SJSA1 (cell line): ENCODE data around the gene MOGAT2. TPM values are rescaled to one million over a fixed set of nuclear protein-coding genes. Genes with fewer than 3 reads are reported as not detected.
"Not testable (repeated sequence)": the region's sequence is repeated elsewhere in the genome, so short reads cannot be mapped to it uniquely, and the experiment has no call there.

Experiments used
- DNase-seq, 2 experiments: peaks; one replicate each; pipeline ENCODE4 v3.0.0-alpha.2; 2015 to 2020; ENCODE audit warnings: low spot score in 2 of 2, low read depth in 1 of 2
- H3K27ac ChIP-seq: fragments of 250-450 bp; sonication (Bioruptor Pico); 2 replicates; pipeline ENCODE4 v1.5.1; 2020; ENCODE audit warnings: mild to moderate bottlenecking, moderate library complexity
- H3K27me3 ChIP-seq: fragments of 250-450 bp; sonication (Bioruptor Pico); replicated peaks from 2 replicates; pipeline ENCODE4 v1.5.1; 2020; ENCODE audit warnings: mild to moderate bottlenecking, moderate library complexity
- H3K36me3 ChIP-seq: fragments of 250-450 bp; sonication (Bioruptor Pico); 2 replicates; pipeline ENCODE4 v1.5.1; 2020; ENCODE audit warnings: mild to moderate bottlenecking
- H3K4me1 ChIP-seq: fragments of 250-450 bp; sonication (Bioruptor Pico); replicated peaks from 2 replicates; pipeline ENCODE4 v1.6.1; 2021; ENCODE audit warnings: mild to moderate bottlenecking
- H3K4me3 ChIP-seq: fragments of 250-450 bp; sonication (Bioruptor Pico); 2 replicates; pipeline ENCODE4 v1.5.1; 2020; ENCODE audit warnings: mild to moderate bottlenecking
- H3K9me3 ChIP-seq: fragments of 250-450 bp; sonication (Bioruptor Pico); replicated peaks from 2 replicates; pipeline ENCODE4 v1.5.1; 2020; ENCODE audit warnings: mild to moderate bottlenecking
- total RNA-seq: library from RNA; depleted of rRNA; stranded (reverse); fragments of >200 nt; shearing (Covaris generic); gene quantifications from 2 replicates; pipeline ENCODE4 v1.2.3, GENCODE V29; 2014; rRNA removed

MOGAT2 gene
- total RNA-seq, result not detected in 2 replicates

- no peak for DNase-seq
- Histone ChIP-seq H3K27me3 (no peaks in the 10 kb centered on the region), H3K27ac (no peak within 1 kb of the TSS), H3K4me1 (no peaks in the 10 kb centered on the region), H3K9me3 (no peaks in the 10 kb centered on the region), H3K36me3 (no peaks in the 10 kb centered on the region), H3K4me3 (no peak within 1 kb of the TSS)
Observed at GRCh38 chr11:75717608-75718418, at the start of gene MOGAT2. Gene MOGAT2 (plus strand): TSS chr11:75717838. CDS start chr11:75717889, 51 bp downstream.

GRCh38 chr11:75668451-75669297 lies 49.0 kb upstream of the MOGAT2 start, which contains the start of gene MAP6:
Gene MAP6 (minus strand): TSS chr11:75669038. CDS start chr11:75668369, 669 bp downstream.
- Histone ChIP-seq H3K4me1 (peaks cover 14% of the 10 kb centered on the region), H3K27me3 (peaks cover 18% of the 10 kb centered on the region), H3K9me3 (no peaks in the 10 kb centered on the region), H3K36me3 (no peaks in the 10 kb centered on the region), H3K27ac (no peak within 1 kb of the TSS), H3K4me3 (peak within 1 kb of the TSS; percentile 14; the same call in 1 of the 2 replicates)
- DNase-seq, result peak in 1 of 2 experiments; percentile 2

- H3K27me3 ChIP-seq, result no peaks in the 10 kb centered on the region; the same call in 1 of the 2 replicates
Observed at GRCh38 chr11:75673977-75674582, 43.6 kb upstream of the MOGAT2 start.

GRCh38 chr11:75677275-75677674 lies 40.4 kb upstream of the MOGAT2 start:
- no peaks in the 10 kb centered on the region for H3K4me1 ChIP-seq
- DNase-seq, result no peak
- H3K9me3 ChIP-seq, result no peaks in the 10 kb centered on the region
- H3K36me3 ChIP-seq, result no peaks in the 10 kb centered on the region
- H3K27ac ChIP-seq, result no peak overlapping the region
- no peaks in the 10 kb centered on the region; the same call in 1 of the 2 replicates for H3K27me3 ChIP-seq
- no peak overlapping the region for H3K4me3 ChIP-seq

More at GRCh38 chr11:75673977-75674582, 43.6 kb upstream of the MOGAT2 start:
- no peaks in the 10 kb centered on the region for H3K36me3 ChIP-seq
- no peak overlapping the region for H3K27ac ChIP-seq
- H3K9me3 ChIP-seq, result no peaks in the 10 kb centered on the region
- no peak for DNase-seq
- no peak overlapping the region for H3K4me3 ChIP-seq
- H3K4me1 ChIP-seq, result no peaks in the 10 kb centered on the region

GRCh38 chr11:75677909-75678308 lies 39.7 kb upstream of the MOGAT2 start:
- no peaks in the 10 kb centered on the region for H3K9me3 ChIP-seq
- DNase-seq, result no peak
- no peak overlapping the region for H3K27ac ChIP-seq
- no peaks in the 10 kb centered on the region for H3K4me1 ChIP-seq
- no peaks in the 10 kb centered on the region; the same call in 1 of the 2 replicates for H3K27me3 ChIP-seq
- H3K36me3 ChIP-seq, result no peaks in the 10 kb centered on the region
- H3K4me3 ChIP-seq, result no peak overlapping the region

GRCh38 chr11:75678620-75679259 lies 38.9 kb upstream of the MOGAT2 start:
- Histone ChIP-seq H3K4me3 (no peak overlapping the region), H3K4me1 (no peaks in the 10 kb centered on the region), H3K36me3 (no peaks in the 10 kb centered on the region), H3K27ac (no peak overlapping the region), H3K27me3 (no peaks in the 10 kb centered on the region; the same call in 1 of the 2 replicates), H3K9me3 (no peaks in the 10 kb centered on the region)
- no peak for DNase-seq

GRCh38 chr11:75679566-75679965 lies 38.1 kb upstream of the MOGAT2 start:
- DNase-seq, result no peak
- no peaks in the 10 kb centered on the region; the same call in 1 of the 2 replicates for H3K27me3 ChIP-seq
- no peaks in the 10 kb centered on the region for H3K9me3 ChIP-seq
- H3K27ac ChIP-seq, result no peak overlapping the region
- H3K36me3 ChIP-seq, result no peaks in the 10 kb centered on the region
- no peak overlapping the region for H3K4me3 ChIP-seq
- no peaks in the 10 kb centered on the region for H3K4me1 ChIP-seq

- H3K36me3 ChIP-seq, H3K4me3 ChIP-seq, DNase-seq, H3K27ac ChIP-seq, H3K27me3 ChIP-seq, H3K9me3 ChIP-seq, H3K4me1 ChIP-seq: not testable (repeated sequence)
Observed at GRCh38 chr11:75683856-75684255, 33.8 kb upstream of the MOGAT2 start.

- no peak for DNase-seq
- Histone ChIP-seq H3K27ac (no peak overlapping the region), H3K4me1 (no peaks in the 10 kb centered on the region), H3K36me3 (no peaks in the 10 kb centered on the region), H3K9me3 (no peaks in the 10 kb centered on the region), H3K27me3 (no peaks in the 10 kb centered on the region), H3K4me3 (no peak overlapping the region)
Observed at GRCh38 chr11:75689863-75690609, 27.6 kb upstream of the MOGAT2 start.

GRCh38 chr11:75691804-75692203 lies 25.8 kb upstream of the MOGAT2 start:
- Histone ChIP-seq H3K9me3 (no peaks in the 10 kb centered on the region), H3K4me3 (no peak overlapping the region), H3K4me1 (no peaks in the 10 kb centered on the region), H3K27me3 (no peaks in the 10 kb centered on the region), H3K27ac (no peak overlapping the region), H3K36me3 (no peaks in the 10 kb centered on the region)
- DNase-seq, result no peak

GRCh38 chr11:75697906-75698581 lies 19.6 kb upstream of the MOGAT2 start:
- Histone ChIP-seq H3K36me3 (no peaks in the 10 kb centered on the region), H3K4me1 (no peaks in the 10 kb centered on the region), H3K9me3 (no peaks in the 10 kb centered on the region), H3K4me3 (no peak overlapping the region), H3K27me3 (no peaks in the 10 kb centered on the region), H3K27ac (no peak overlapping the region)
- DNase-seq, result no peak

- Histone ChIP-seq H3K9me3 (no peaks in the 10 kb centered on the region), H3K27ac (no peak overlapping the region), H3K27me3 (no peaks in the 10 kb centered on the region), H3K36me3 (no peaks in the 10 kb centered on the region), H3K4me3 (no peak overlapping the region), H3K4me1 (peaks cover 4% of the 10 kb centered on the region; the same call in 1 of the 2 replicates)
- DNase-seq, result no peak
Observed at GRCh38 chr11:75700940-75701339, 16.7 kb upstream of the MOGAT2 start.
